Measurements from ENCODE around the gene ADAM12. TPM values are rescaled to one million over a fixed set of nuclear protein-coding genes. Genes with fewer than 3 reads are reported as not detected.

ADAM12 gene
- total RNA-seq, 1 experiment from 2014 or later: 16.8 TPM

GRCh38 chr10:125984346-125984745 is 403.9 kb downstream of the ADAM12 start:
- Histone ChIP-seq H3K4me1 (replicated peaks; ENCODE audit: insufficient read depth) (no peaks in the 10 kb centered on the region), H3K27ac (no peak overlapping the region), H3K9me3 (ENCODE audit: insufficient read depth, low read depth) (no peaks in the 10 kb centered on the region), H3K4me3 (no peak overlapping the region), H3K27me3 (ENCODE audit: insufficient read depth, low read depth) (no peaks in the 10 kb centered on the region), H3K9me2 (ENCODE audit: insufficient read depth) (no peaks in the 10 kb centered on the region), H2AFZ (no peak overlapping the region), H3F3A (ENCODE audit: insufficient read depth, low read depth) (no peaks in the 10 kb centered on the region), H3K36me3 (ENCODE audit: low read depth) (no peaks in the 10 kb centered on the region), H4K20me1 (ENCODE audit: insufficient read depth) (no peaks in the 10 kb centered on the region), H3K4me2 (no peak overlapping the region), H3K79me2 (ENCODE audit: low read depth) (no peaks in the 10 kb centered on the region)
- ChIA-PET CTCF (no interaction called here), POLR2A (ENCODE audit: unreplicated experiment) (no interaction called here)
- BruUV-seq (replicated peaks): no TSS peak
- TF ChIP-seq EZH2 (IDR thresholded peaks at IDR 0.05; ENCODE audit: low read depth) (no peak), CTCF (conservative IDR thresholded peaks at IDR 0.05) (no peak)
- intact Hi-C loops (cut with micrococcal nuclease; ENCODE audit: unreplicated experiment): loop anchor here (5.0 kb wide), 1 partner anchor 117 kb away; no protein-coding TSS in a partner anchor
- no peak for DNase-seq

GRCh38 chr10:125983656-125984055 is 404.6 kb downstream of the ADAM12 start:
- intact Hi-C loops (cut with micrococcal nuclease; ENCODE audit: unreplicated experiment): loop anchor here (5.0 kb wide), 1 partner anchor 116 kb away; no protein-coding TSS in a partner anchor
- no peak overlapping the region for H3K4me3 ChIP-seq
- H3K36me3 ChIP-seq (ENCODE audit: low read depth): no peaks in the 10 kb centered on the region
- H3K79me2 ChIP-seq (ENCODE audit: low read depth): no peaks in the 10 kb centered on the region
- H3F3A ChIP-seq (ENCODE audit: insufficient read depth, low read depth): no peaks in the 10 kb centered on the region
- ChIA-PET CTCF (interaction anchor here (0.7 kb wide), 1 partner anchor 115 kb away, joined by 3 read pairs; no protein-coding TSS in a partner anchor), POLR2A (ENCODE audit: unreplicated experiment) (no interaction called here)
- H4K20me1 ChIP-seq (ENCODE audit: insufficient read depth): no peaks in the 10 kb centered on the region
- no peaks in the 10 kb centered on the region for H3K4me1 ChIP-seq (replicated peaks; ENCODE audit: insufficient read depth)
- no peak overlapping the region for H3K4me2 ChIP-seq
- H3K9me3 ChIP-seq (ENCODE audit: insufficient read depth, low read depth): no peaks in the 10 kb centered on the region
- no TSS peak for BruUV-seq (replicated peaks)
- no peak overlapping the region for H3K27ac ChIP-seq
- TF ChIP-seq EZH2 (IDR thresholded peaks at IDR 0.05; ENCODE audit: low read depth): no peak
- no peak for TF ChIP-seq CTCF (conservative IDR thresholded peaks at IDR 0.05)
- no peaks in the 10 kb centered on the region for H3K27me3 ChIP-seq (ENCODE audit: insufficient read depth, low read depth)
- H3K9me2 ChIP-seq (ENCODE audit: insufficient read depth): no peaks in the 10 kb centered on the region
- DNase-seq: no peak
- no peak overlapping the region for H2AFZ ChIP-seq

- no peaks in the 10 kb centered on the region for H3K4me1 ChIP-seq (replicated peaks; ENCODE audit: insufficient read depth)
- no peaks in the 10 kb centered on the region for H4K20me1 ChIP-seq (ENCODE audit: insufficient read depth)
- CTCF ChIA-PET: no interaction called here
- H3K9me2 ChIP-seq (ENCODE audit: insufficient read depth): no peaks in the 10 kb centered on the region
- no peak overlapping the region for H3K4me2 ChIP-seq
- H2AFZ ChIP-seq: no peak overlapping the region
- no peaks in the 10 kb centered on the region for H3K79me2 ChIP-seq (ENCODE audit: low read depth)
- DNase-seq: no peak
- H3F3A ChIP-seq (ENCODE audit: insufficient read depth, low read depth): no peaks in the 10 kb centered on the region
- no peak for TF ChIP-seq CTCF (conservative IDR thresholded peaks at IDR 0.05)
- no peak for TF ChIP-seq EZH2 (IDR thresholded peaks at IDR 0.05; ENCODE audit: low read depth)
- H3K36me3 ChIP-seq (ENCODE audit: low read depth): no peaks in the 10 kb centered on the region
- BruUV-seq (replicated peaks): no TSS peak
- intact Hi-C loops (cut with micrococcal nuclease; ENCODE audit: unreplicated experiment): loop anchor here (5.0 kb wide), 1 partner anchor 116 kb away; no protein-coding TSS in a partner anchor
- no peaks in the 10 kb centered on the region for H3K27me3 ChIP-seq (ENCODE audit: insufficient read depth, low read depth)
- H3K4me3 ChIP-seq: no peak overlapping the region
- no peaks in the 10 kb centered on the region for H3K9me3 ChIP-seq (ENCODE audit: insufficient read depth, low read depth)
- no peak overlapping the region for H3K27ac ChIP-seq
- POLR2A ChIA-PET (ENCODE audit: unreplicated experiment): no interaction called here
Observed at GRCh38 chr10:125983161-125983560, 405.1 kb downstream of the ADAM12 start.
